Ammon's horn (tissue), 1 donor: Measurements from ENCODE around the gene DNAJB11.
"Not testable (repeated sequence)": the region's sequence is repeated elsewhere in the genome, so short reads cannot be mapped to it uniquely, and the experiment has no call there.

Experiments
- DNase-seq: peaks from one replicate; pipeline ENCODE4 v3.0.0-alpha.2; 2016; ENCODE audit warnings: low spot score

The DNAJB11 gene

GRCh38 chr3:186570096-186570940 is at the start of gene DNAJB11:
DNAJB11 (plus strand) TSS chr3:186570720; CDS start chr3:186570898, 178 bp downstream.
- DNase-seq, result peak; percentile 100

DNA sequence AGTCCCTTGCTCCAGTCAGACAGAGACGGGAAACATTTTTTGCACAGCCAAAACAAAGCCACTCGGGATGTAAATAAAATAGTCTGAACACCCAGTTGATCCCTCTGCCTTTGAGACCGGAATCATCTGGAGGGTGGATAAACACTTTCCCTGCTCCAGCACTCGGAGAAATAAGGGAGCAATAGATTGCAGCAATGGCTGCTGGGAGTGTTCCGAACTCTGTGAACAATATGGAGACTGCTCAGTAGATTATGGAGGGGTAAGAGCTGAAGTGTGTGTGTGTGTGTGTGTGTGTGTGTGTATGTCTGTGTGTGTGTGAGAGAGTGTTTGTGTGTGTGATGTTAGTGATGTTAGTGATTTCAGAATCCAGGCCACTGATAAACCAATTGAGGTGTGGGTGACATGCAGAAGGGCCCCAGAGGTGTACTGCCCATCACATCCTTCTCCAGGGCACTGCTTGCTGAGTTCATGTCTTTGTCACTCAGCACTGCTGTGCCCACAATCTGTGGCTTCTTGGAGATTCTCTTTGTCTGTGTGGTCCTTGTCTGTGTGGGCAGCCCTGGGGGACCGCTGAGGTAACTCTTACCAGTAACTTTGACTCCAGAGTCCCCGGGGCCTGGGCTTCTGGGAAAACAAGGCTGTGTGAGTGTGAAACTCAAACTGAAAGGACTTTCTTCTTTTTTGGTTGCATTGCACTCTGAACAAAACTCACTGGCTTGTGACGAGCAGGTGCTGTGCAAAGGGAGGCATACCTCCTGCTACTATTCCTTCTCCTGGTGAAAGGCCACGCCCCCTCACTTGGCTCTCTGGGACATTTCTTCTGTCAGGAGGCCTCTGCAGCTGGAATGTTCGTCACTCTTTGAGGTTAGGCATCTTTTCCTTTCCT is 49.3 kb upstream of the DNAJB11 start:
- DNase-seq, result no peak

DNA sequence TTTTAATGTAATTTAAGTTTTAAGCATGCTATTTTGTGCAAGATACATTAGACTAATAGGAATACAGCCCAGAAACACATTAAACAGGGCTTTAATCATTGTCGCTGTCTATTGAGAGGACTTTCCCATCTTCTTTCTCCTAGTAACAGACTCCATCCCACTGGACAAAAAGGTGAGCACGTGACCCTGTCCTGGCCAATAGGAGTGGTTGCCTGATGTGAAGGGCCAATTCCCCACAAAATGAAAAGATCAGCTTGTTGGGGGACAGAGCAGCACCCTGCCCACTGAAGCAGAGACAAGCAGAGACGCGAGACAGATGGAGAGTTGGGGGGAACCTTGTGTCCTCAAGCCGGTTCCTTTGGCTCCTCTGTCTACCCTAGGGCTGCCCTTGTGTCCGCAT is 47.5 kb upstream of the DNAJB11 start:
- DNase-seq, result no peak

DNA sequence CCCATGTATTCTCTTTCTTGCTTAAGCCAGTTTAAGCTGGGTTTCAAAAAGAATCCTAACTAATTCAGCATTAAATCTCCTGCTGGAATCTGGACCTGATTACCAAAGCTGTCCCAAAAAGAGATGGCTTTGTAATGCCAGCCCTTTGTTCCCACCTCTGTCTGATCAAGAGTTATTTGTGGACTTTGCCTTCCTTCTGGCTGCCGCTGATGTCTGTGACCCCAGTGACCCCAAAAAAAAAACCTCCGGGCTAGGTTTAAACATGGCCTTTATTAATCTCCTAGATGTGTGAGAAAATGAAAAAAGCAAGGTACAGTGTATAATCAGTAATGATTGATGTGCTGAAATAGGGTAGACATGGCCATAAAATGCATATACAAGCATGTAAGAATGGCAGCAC is 47.1 kb upstream of the DNAJB11 start:
- no peak for DNase-seq

DNA sequence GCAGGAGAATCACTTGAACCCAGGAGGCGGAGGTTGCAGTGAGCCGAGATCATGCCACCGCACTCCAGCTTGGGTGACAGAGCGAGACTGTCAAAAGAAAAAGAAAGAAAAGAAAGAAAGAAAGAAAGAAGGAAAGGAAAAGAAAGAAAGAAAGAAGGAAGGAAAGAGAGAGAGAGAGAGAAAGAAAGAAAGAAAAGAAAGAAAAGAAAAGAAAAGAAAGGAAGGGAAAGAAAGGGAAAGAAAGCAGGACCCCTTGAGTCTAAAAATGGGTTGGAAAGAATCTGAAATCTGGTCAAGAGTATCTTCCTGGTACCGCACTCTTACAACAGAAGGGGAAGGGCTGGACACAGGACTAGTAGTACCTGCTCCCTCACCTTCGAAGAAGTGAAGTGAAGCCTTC is 45.9 kb upstream of the DNAJB11 start:
- no peak for DNase-seq

GRCh38 chr3:186525369-186526255 is 44.9 kb upstream of the DNAJB11 start:
- DNase-seq, result no peak

DNA sequence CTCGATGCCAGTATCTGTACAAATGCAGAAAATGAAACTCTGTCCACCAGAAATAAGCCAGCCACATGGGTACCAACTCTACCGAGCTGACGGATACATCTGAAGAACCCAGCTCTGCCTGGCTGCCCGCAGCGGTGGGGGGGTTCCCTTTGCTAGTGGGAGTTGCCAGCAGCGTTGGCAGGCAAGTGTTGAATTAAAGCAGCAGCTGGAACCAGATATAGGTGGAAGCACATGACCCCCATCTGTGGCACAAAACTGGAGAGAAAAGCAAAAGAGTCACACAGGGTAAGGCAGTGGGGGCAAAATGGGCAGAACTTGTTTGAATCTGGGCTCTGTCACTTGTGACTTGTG is 44.3 kb upstream of the DNAJB11 start:
- no peak for DNase-seq

GRCh38 chr3:186529201-186529999 is 41.1 kb upstream of the DNAJB11 start:
- DNase-seq, result peak; percentile 55

GRCh38 chr3:186530415-186530814 is 40.1 kb upstream of the DNAJB11 start:
- DNase-seq, result no peak

DNA sequence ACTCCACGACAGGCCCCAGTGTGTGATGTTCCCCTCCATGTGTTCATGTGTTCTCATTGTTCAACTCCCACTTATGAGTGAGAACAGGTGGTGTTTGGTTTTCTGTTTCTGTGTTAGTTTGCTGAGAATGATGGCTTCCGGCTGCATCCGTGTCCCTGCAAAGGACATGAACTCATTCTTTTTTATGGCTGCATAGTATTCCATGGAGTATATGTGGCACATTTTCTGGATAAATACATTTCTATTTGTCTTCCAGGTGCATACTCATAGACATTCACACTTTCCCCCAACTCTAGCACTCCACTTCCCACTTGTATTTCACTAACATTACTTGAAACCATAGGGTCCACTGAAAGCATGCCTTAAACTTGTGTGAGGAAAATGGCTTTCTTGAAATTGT is 38.8 kb upstream of the DNAJB11 start:
- not testable (repeated sequence) for DNase-seq

GRCh38 chr3:186532598-186533072 is 37.9 kb upstream of the DNAJB11 start:
- DNase-seq, result no peak

DNA sequence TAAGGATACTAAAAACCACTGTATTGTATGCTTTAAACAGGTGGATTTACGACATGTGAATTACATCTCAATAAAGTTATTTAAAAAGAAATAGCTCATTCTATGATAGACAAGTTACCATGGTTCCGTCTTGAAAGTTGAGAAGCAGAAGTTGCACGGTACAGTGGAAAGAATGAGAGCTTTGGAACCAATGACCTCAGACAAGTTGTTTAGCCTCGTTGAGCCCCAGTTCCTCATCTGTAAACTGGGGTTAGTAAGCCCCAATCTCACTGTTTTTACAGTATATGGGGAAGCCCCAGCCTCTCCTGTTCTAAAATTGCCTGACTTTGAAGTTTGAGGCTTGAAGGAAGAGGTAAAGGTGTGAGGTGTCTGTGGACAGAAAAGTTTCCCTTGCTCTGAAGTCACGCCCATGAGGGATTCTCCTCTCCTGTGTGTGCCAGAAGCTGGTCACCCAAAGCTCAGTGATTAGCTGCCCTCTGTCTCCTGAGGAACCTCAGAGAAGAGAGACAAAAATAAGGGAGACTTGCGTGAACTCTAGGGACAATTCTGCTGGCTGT is 36.3 kb upstream of the DNAJB11 start:
- DNase-seq, result peak; percentile 36

DNA sequence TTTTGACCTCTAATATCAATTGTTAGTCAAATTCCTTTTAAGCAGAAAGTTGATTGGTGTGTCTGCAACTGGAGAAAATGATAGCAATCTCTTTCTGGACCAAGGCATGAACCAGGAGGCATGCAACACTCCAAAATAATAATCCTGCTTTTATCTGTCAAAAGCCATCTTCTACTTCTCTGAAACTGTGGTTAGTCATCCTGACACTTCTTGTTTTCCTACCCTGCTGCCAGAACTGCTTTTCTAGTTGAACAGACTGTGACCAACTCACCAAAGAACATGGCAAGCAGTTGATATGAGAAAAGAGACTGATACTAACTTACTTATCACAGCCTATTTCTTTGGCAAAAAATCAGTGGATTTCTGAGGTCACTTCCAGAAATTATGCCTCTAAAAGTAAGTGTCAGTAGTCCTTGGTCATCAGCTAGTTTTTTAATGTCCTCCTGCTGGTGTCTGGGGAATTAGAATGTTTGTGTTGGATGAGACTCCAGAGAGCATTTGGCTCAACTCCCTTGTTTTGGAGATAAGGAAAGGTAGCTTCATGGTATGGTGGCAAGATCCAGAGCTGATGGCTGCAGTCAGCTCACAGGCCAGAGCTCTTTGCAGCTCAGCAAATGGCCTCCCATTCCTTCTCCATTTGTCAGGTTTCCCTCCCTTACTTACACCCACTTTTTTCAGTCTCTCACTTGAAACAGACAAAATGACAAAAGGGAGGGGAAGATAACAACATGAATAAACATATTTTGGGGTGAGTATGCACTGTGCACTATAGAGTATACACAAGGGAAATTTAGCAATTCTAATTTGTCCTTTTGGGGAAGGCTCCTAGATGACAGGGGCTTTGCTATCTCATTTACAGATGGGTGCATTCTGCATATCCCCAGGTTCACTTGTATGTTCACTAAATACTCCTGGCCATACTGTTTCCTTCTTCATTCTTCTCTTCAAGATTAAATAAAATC is 33.4 kb upstream of the DNAJB11 start:
- DNase-seq, result no peak

- DNase-seq, result no peak
Observed at GRCh38 chr3:186538779-186539178, 31.7 kb upstream of the DNAJB11 start.

DNA sequence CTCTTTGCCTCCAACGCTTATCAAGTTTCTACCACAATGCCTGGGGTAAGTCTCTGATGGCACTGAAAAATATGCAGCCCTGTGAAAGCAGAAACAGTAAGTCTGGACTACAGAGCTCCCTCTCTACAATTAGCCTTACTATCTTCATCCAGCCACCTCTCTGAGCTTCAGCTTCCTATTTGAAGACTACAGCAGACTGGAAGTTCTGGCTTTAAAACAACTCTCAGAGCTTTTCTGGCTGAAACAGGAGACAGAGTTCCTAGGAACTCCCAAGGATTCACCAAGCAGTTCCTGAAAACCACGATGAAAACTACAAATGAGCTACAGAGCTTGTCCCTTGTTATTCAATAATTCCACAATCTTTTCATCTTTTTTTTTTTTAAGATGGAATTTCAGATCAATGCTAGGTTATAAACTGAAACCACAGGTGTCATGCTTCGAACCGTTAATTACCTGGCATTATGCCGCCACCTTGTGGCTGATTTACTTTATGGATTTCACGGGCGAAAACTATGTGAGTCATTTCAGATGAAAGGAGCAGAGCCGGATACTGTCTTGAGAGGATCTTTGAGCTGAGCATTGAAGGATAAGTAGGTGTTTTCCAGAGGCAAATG is 30.2 kb upstream of the DNAJB11 start:
- peak; percentile 83 for DNase-seq

DNA sequence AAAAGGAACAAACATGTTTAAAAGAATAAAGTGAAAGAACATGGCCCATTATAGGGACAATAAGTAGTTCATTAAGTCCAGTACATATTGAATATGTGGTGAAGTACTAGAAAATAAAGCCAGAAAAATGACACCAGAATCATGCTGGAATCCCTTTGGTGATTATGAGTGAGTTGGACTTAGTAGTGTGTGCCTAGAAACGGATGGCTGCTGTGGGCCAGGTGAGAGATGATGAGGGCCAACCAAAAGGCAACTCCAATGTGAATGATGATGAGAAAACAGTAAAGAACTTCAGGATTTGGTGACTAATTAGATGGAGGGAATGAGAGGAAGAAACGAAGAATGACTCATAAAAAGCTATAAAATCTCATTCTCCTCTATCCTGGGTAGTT is 29.7 kb upstream of the DNAJB11 start:
- no peak for DNase-seq

DNA sequence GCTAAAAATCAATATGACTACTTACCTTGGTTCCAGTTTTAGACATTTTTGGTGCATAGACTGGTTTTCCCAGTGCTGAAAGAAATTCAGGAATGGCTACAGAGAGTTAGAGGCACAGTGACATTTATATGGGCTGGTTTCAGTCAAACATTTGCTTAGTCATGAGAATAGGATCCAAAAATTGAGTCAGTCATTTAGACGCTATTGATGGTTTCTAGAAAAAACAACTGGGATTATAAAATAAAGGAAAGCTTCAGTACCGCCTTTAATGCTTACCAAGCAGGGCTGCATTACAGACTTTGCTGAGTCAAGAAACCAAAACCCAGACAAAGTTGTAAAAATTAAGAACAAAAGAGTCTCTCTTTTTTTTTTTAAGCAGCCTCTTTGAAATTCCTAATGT is 26.2 kb upstream of the DNAJB11 start, which contains the start of gene CRYGS:
TSS of gene CRYGS (minus strand) at position 100 of the 400 bp plus-strand sequence. CDS start at position 46, 54 bp downstream.
- DNase-seq, result no peak

DNA sequence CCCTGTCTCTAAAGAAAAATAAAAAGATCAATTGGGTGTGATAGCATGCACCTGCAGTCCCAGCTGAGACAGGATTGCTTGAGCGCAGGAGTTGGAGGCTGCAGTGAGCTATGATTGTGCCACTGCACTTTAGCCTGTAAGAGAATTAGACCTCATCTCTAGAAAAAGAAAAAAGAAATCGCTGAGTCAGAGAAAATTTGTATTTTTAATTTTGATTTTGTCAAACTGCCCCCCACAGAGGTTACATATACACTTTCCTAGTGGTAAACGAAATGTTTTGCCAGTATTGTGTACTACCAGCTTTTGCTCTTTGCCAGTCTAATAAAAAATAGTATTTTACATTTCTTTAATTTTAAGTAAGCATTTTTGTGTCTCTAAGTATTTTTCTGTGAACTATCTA is 21.0 kb upstream of the DNAJB11 start:
- DNase-seq, result no peak

GRCh38 chr3:186551387-186551786 is 19.1 kb upstream of the DNAJB11 start:
- no peak for DNase-seq
